ENCODE results near the gene MRTO4. TPM values are rescaled to one million over a fixed set of nuclear protein-coding genes. Genes with fewer than 3 reads are reported as not detected.

MRTO4 gene
- polyA plus RNA-seq, 1 of the 3 experiments (the other 2 are of a cell fraction): 48.4 TPM

- Histone ChIP-seq H3K9me3 (no peaks in the 10 kb centered on the region), H3K4me3 (ENCODE audit: low read depth in 2 of 2, low read length in 1 of 2) (no peak overlapping the region), H3K27me3 (ENCODE audit: insufficient read depth) (no peaks in the 10 kb centered on the region), H2AFZ (ENCODE audit: low read depth) (no peak overlapping the region), H3K79me2 (ENCODE audit: insufficient read depth) (peaks cover 47% of the 10 kb centered on the region), H3K9ac (no peak overlapping the region), H3K27ac (ENCODE audit: low read depth in 2 of 2, low read length in 1 of 2) (no peak overlapping the region), H3K4me2 (no peak overlapping the region), H3K4me1 (ENCODE audit: control insufficient read depth in 1 of 2, insufficient read depth in 2 of 2, low read depth in 1 of 2, low read length in 1 of 2) (peaks cover 7 to 10% of the 10 kb centered on the region in 2 experiments; a peak in 2 of 4 replicates), H4K20me1 (ENCODE audit: insufficient read depth) (peaks cover 13% of the 10 kb centered on the region; the same call in 1 of the 2 replicates), H3K36me3 (replicated peaks in 1 of 2; ENCODE audit: control insufficient read depth in 1 of 2, insufficient read depth in 2 of 2, low read length in 1 of 2) (peaks cover 15 to 46% of the 10 kb centered on the region in 2 experiments), H3F3A (replicated peaks; ENCODE audit: insufficient read depth) (peaks cover 3% of the 10 kb centered on the region), H3K9me2 (no peaks in the 10 kb centered on the region)
- no peak for TF ChIP-seq RXRA (IDR thresholded peaks at IDR 0.05; ENCODE audit: borderline replicate concordance, low read depth)
- no peak for TF ChIP-seq MAX (IDR thresholded peaks at IDR 0.05; ENCODE audit: low read depth)
- no peak for TF ChIP-seq GATA2 (CRISPR knock-in tag; IDR thresholded peaks at IDR 0.05)
- no peak for TF ChIP-seq NFIC (IDR thresholded peaks at IDR 0.05; ENCODE audit: borderline replicate concordance)
- no peak for TF ChIP-seq FOSL2 (IDR thresholded peaks at IDR 0.05; ENCODE audit: borderline replicate concordance, low read depth)
- TF ChIP-seq, protein P1, sequence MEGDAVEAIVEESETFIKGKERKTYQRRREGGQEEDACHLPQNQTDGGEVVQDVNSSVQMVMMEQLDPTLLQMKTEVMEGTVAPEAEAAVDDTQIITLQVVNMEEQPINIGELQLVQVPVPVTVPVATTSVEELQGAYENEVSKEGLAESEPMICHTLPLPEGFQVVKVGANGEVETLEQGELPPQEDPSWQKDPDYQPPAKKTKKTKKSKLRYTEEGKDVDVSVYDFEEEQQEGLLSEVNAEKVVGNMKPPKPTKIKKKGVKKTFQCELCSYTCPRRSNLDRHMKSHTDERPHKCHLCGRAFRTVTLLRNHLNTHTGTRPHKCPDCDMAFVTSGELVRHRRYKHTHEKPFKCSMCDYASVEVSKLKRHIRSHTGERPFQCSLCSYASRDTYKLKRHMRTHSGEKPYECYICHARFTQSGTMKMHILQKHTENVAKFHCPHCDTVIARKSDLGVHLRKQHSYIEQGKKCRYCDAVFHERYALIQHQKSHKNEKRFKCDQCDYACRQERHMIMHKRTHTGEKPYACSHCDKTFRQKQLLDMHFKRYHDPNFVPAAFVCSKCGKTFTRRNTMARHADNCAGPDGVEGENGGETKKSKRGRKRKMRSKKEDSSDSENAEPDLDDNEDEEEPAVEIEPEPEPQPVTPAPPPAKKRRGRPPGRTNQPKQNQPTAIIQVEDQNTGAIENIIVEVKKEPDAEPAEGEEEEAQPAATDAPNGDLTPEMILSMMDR (IDR thresholded peaks at IDR 0.05): no peak
- no peak for TF ChIP-seq ELF1 (IDR thresholded peaks at IDR 0.05)
- TF ChIP-seq, protein P2, sequence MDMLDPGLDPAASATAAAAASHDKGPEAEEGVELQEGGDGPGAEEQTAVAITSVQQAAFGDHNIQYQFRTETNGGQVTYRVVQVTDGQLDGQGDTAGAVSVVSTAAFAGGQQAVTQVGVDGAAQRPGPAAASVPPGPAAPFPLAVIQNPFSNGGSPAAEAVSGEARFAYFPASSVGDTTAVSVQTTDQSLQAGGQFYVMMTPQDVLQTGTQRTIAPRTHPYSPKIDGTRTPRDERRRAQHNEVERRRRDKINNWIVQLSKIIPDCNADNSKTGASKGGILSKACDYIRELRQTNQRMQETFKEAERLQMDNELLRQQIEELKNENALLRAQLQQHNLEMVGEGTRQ (IDR thresholded peaks at IDR 0.05; ENCODE audit: borderline replicate concordance, low read depth, low read length): no peak
- TF ChIP-seq YY1 (IDR thresholded peaks at IDR 0.05; ENCODE audit: low read depth): no peak
- no peak for DNase-seq
- POLR2A ChIA-PET: no interaction called here
- CTCF ChIA-PET: interaction anchor here (1.4 kb wide), 1 partner anchor 16 kb away, joined by 10 read pairs; no protein-coding TSS in a partner anchor
- WGBS (ENCODE audit: low lambda C conversion rate): 76% methylated on average over 11 of the region's 15 CpGs
Observed at GRCh38 chr1:19257178-19257914, 5.7 kb downstream of the MRTO4 start.

DNA sequence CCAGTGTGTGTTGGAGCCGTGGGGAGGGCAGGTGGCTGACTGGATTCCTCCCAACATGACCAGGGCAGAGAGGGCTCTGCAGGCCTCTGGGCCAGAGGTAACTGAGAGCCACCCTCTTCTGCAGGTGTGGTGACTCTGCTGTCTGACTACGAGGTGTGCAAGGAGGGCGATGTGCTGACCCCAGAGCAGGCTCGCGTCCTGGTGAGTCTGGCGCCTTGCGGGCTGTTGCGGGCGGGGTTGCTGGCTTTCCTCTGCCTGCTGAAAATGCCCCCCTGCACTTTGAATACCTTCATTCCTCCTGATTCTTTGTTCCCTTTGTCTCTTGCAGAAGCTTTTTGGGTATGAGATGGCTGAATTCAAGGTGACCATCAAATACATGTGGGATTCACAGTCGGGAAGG is 6.7 kb downstream of the MRTO4 start:
- Histone ChIP-seq H3K9ac (no peak overlapping the region), H2AFZ (ENCODE audit: low read depth) (no peak overlapping the region), H3K27ac (ENCODE audit: low read depth in 2 of 2, low read length in 1 of 2) (no peak overlapping the region), H3K9me3 (no peaks in the 10 kb centered on the region), H3K36me3 (replicated peaks in 1 of 2; ENCODE audit: control insufficient read depth in 1 of 2, insufficient read depth in 2 of 2, low read length in 1 of 2) (peaks cover 15 to 46% of the 10 kb centered on the region in 2 experiments), H3K4me2 (no peak overlapping the region), H3K4me1 (ENCODE audit: control insufficient read depth in 1 of 2, insufficient read depth in 2 of 2, low read depth in 1 of 2, low read length in 1 of 2) (peaks cover 0 to 5% of the 10 kb centered on the region in 2 experiments; a peak in 1 of 4 replicates), H3K27me3 (ENCODE audit: insufficient read depth) (no peaks in the 10 kb centered on the region), H4K20me1 (ENCODE audit: insufficient read depth) (peaks cover 13% of the 10 kb centered on the region; the same call in 1 of the 2 replicates), H3K4me3 (ENCODE audit: low read depth in 2 of 2, low read length in 1 of 2) (no peak overlapping the region), H3K9me2 (no peaks in the 10 kb centered on the region), H3F3A (replicated peaks; ENCODE audit: insufficient read depth) (peaks cover 3% of the 10 kb centered on the region), H3K79me2 (ENCODE audit: insufficient read depth) (peaks cover 37% of the 10 kb centered on the region)
- CTCF ChIA-PET: interaction anchor here (1.4 kb wide), 1 partner anchor 17 kb away, joined by 10 read pairs; no protein-coding TSS in a partner anchor
- DNase-seq: no peak
- POLR2A ChIA-PET: no interaction called here
- WGBS (ENCODE audit: low lambda C conversion rate): 88% methylated on average over 9 of the region's 10 CpGs
- TF ChIP-seq FOXM1 (IDR thresholded peaks at IDR 0.05; ENCODE audit: low read depth) (no peak), TEAD4 (IDR thresholded peaks at IDR 0.05; ENCODE audit: borderline replicate concordance, insufficient read depth) (no peak), YY1 (IDR thresholded peaks at IDR 0.05; ENCODE audit: low read depth) (no peak), GATA2 (CRISPR knock-in tag; IDR thresholded peaks at IDR 0.05) (no peak), SMC3 (IDR thresholded peaks at IDR 0.05; ENCODE audit: low read depth, low read length) (no peak), EP300 (IDR thresholded peaks at IDR 0.05; ENCODE audit: borderline replicate concordance in 1 of 2, low read depth in 1 of 2, low read length in 1 of 2) (no peak), ZBTB33 (IDR thresholded peaks at IDR 0.05; ENCODE audit: borderline replicate concordance, low read depth) (no peak), JUND (IDR thresholded peaks at IDR 0.05) (no peak), IRF3 (IDR thresholded peaks at IDR 0.05; ENCODE audit: low read depth, low read length) (no peak), MAX (IDR thresholded peaks at IDR 0.05; ENCODE audit: low read depth) (no peak), TCF12 (IDR thresholded peaks at IDR 0.05) (no peak), NFIC (IDR thresholded peaks at IDR 0.05; ENCODE audit: borderline replicate concordance) (no peak)
- TF ChIP-seq, protein P1 (IDR thresholded peaks at IDR 0.05): no peak

Data from SK-N-SH (cell line).